K562 (cell line): ENCODE results near the gene SLC22A6. TPM values are rescaled to one million over a fixed set of nuclear protein-coding genes. Genes with fewer than 3 reads are reported as not detected.
A peak's percentile ranks its signal among the peaks of the same experiment; 100 is the strongest.
"Not testable (repeated sequence)": the region's sequence is repeated elsewhere in the genome, so short reads cannot be mapped to it uniquely, and the experiment has no call there.

Experiments
- ATAC-seq: fragments of 200-7000 bp; cut with Tn5 transposase; 3 replicates; pipeline ENCODE4 v1.9.1; 2020; ENCODE audit warnings: moderate library complexity
- BruUV-seq: library from RNA; stranded (reverse); fragments of 400-500 nt; replicated peaks from 2 replicates; lab custom pipeline; 2021; lab: Mats Ljungman, UMichigan
- CTCF ChIA-PET: fragments of 300-600 bp; formaldehyde crosslinking; extraction: SDS; loops from one replicate; lab custom pipeline; 2021; ENCODE audit warnings: low intra/inter-chr PET ratio; lab: Yijun Ruan, JAX
- POLR2A ChIA-PET: fragments of 300-600, 350-650 bp; sonication (Branson Sonifier 250); formaldehyde crosslinking; extraction: SDS; loops from one replicate; lab custom pipeline; 2021; ENCODE audit warnings: antibody characterized with exemption, inconsistent platforms; lab: Yijun Ruan, JAX
- DNase-seq, 4 experiments: peaks; one replicate each; pipeline versions ENCODE4 v3.0.0 to v3.0.0-alpha.2; 2011 to 2018; ENCODE audit warnings: low spot score in 3 of 4, mixed read lengths in 3 of 4; ENCODE audit errors: extremely low read depth in 1 of 4
- FAIRE-seq: peaks from 2 replicates; lab custom pipeline; 2011; peaks lifted over from hg19 to GRCh38; lab: Jason Lieb, UNC
- H2AFZ ChIP-seq: 2 replicates; pipeline ENCODE4 v1.6.0; 2011; ENCODE audit warnings: low read depth, low read length, control low read depth, inconsistent platforms
- H3K27ac ChIP-seq: fragments of 200-600 bp; 3 replicates; pipeline ENCODE4 v1.8.0; 2011; ENCODE audit warnings: low read depth, mild to moderate bottlenecking, control low read depth, inconsistent platforms, low read length, moderate library complexity, mixed read lengths; ENCODE audit errors: extremely low read depth
- H3K27me3 ChIP-seq, 2 experiments: fragments of 300-600 bp in 1 of 2; 2 replicates in 1 of 2; 3 replicates in 1 of 2; pipeline versions ENCODE4 v1.6.0 to v1.8.0; 2011; ENCODE audit warnings: inconsistent platforms in 2 of 2, low read length in 2 of 2, mild to moderate bottlenecking in 1 of 2, mixed read lengths in 1 of 2, moderate library complexity in 1 of 2; ENCODE audit not compliant: control insufficient read depth in 2 of 2, insufficient read depth in 2 of 2
- H3K36me3 ChIP-seq: fragments of 300-600 bp; 3 replicates; pipeline ENCODE4 v1.8.0; 2011; ENCODE audit warnings: mild to moderate bottlenecking, low read length, inconsistent platforms; ENCODE audit not compliant: control insufficient read depth, insufficient read depth
- H3K4me1 ChIP-seq, 2 experiments: fragments of 200-600 bp in 1 of 2; replicated peaks in 1 of 2; 2 replicates in 1 of 2; 3 replicates in 1 of 2; pipeline versions ENCODE4 v1.5.1 to v1.8.0; 2011; ENCODE audit warnings: inconsistent platforms in 2 of 2, low read length in 2 of 2, mild to moderate bottlenecking in 1 of 2, mixed read lengths in 1 of 2, moderate library complexity in 1 of 2; ENCODE audit not compliant: control insufficient read depth in 2 of 2, insufficient read depth in 2 of 2
- H3K4me2 ChIP-seq: 2 replicates; pipeline ENCODE4 v1.6.1; 2011; ENCODE audit warnings: low read length, control low read depth, inconsistent platforms, mixed read lengths; ENCODE audit not compliant: insufficient read depth
- H3K4me3 ChIP-seq: fragments of 200-600 bp; sonication (generic), shearing (Covaris generic); 2 replicates; pipeline ENCODE4 v1.5.1; 2016; ENCODE audit warnings: control low read depth, inconsistent platforms
- H3K79me2 ChIP-seq: fragments of 200-600 bp; 3 replicates; pipeline ENCODE4 v1.8.0; 2011; ENCODE audit warnings: low read length, inconsistent platforms; ENCODE audit not compliant: control insufficient read depth, insufficient read depth
- H3K9ac ChIP-seq, 2 experiments: 2 replicates each; pipeline versions ENCODE4 v1.6.0 to v1.6.1; 2011; ENCODE audit warnings: low read depth in 2 of 2, low read length in 2 of 2, control low read depth in 1 of 2, inconsistent platforms in 1 of 2, mild to moderate bottlenecking in 1 of 2, mixed read lengths in 1 of 2; ENCODE audit not compliant: insufficient read depth in 1 of 2
- H3K9me1 ChIP-seq: one replicate; pipeline ENCODE4 v1.6.0; 2011; ENCODE audit warnings: inconsistent platforms, mild to moderate bottlenecking, low read length, moderate library complexity; ENCODE audit not compliant: control insufficient read depth, insufficient read depth
- H3K9me3 ChIP-seq: replicated peaks from 2 replicates; pipeline ENCODE4 v1.5.1; 2011; ENCODE audit warnings: low read depth, low read length, inconsistent platforms; ENCODE audit not compliant: control insufficient read depth, insufficient read depth
- H4K20me1 ChIP-seq: replicated peaks from 2 replicates; pipeline ENCODE4 v1.6.1; 2011; ENCODE audit warnings: low read length, inconsistent platforms, mixed read lengths; ENCODE audit not compliant: control insufficient read depth, insufficient read depth
- ZFP36 ChIP-seq: fragments of 150-350 bp; IDR thresholded peaks from 2 replicates; pipeline ENCODE4 v1.6.1; 2018; ENCODE audit warnings: low read length, low read depth; ENCODE audit not compliant: partially characterized antibody
- ZNF431 ChIP-seq: sonication (generic); formaldehyde crosslinking; IDR thresholded peaks from 2 replicates; pipeline ENCODE4 v1.8.0; 2022; ENCODE audit warnings: mild to moderate bottlenecking, missing genetic modification reagents
- ZNF507 ChIP-seq: conservative IDR thresholded peaks from 2 replicates; pipeline ENCODE4 v1.6.1; 2017; ENCODE audit warnings: missing genetic modification characterization, missing compliant biosample characterization
- WGBS: fragments of 100-300 bp; shearing (Covaris generic); methylation state at CpG from one replicate; pipeline ENCODE4 v1.1.6; 2016; ENCODE audit warnings: low coverage, mixed read lengths; ENCODE audit not compliant: insufficient coverage; ENCODE audit errors: missing lambda C conversion rate; 5-methylcytosine and 5-hydroxymethylcytosine counted together
- in situ Hi-C: fragments of 300-500 bp; cut with MboI; formaldehyde crosslinking; loops from 4 replicates; pipeline ENCODE4 v1.15.0; 2018; ENCODE audit warnings: inconsistent platforms, mixed read lengths
- intact Hi-C: fragments of 100-400 bp; cut with micrococcal nuclease; formaldehyde crosslinking; loops from 2 replicates; pipeline ENCODE4 v1.14.2; 2022
- polyA plus RNA-seq, 8 experiments: library from polyadenylated mRNA; depleted of rRNA in 4 of 8; stranded (reverse) in 5 of 8; unstranded in 3 of 8; fragments of >200 nt; fragmentation: Nextera tagmentation in 2 of 8; fragmentation: Illumina TruSeq in 1 of 8; extraction: Ambion mirVana in 2 of 8; extraction: Trizol in 1 of 8; gene quantifications; 2 replicates each; pipeline versions ENCODE4 v1.2.1 to v1.2.3, GENCODE V29; 2011 to 2014; ENCODE audit warnings: inconsistent platforms in 1 of 8, missing spikeins in 1 of 8
- total RNA-seq, 7 experiments: library from RNA; depleted of rRNA in 6 of 7; stranded (reverse); fragments of >200 nt in 6 of 7; fragmentation: Illumina TruSeq in 2 of 7; extraction: Trizol in 2 of 7; gene quantifications; 2 replicates each; pipeline versions ENCODE4 v1.2.1 to v1.2.3, GENCODE V29; 2011 to 2021; ENCODE audit warnings: low replicate concordance in 1 of 7

Gene SLC22A6
- total and polyA plus RNA-seq, 9 of the 15 experiments (the other 6 are each of a cell fraction or from before 2014, with no cell fraction given) = not detected

GRCh38 chr11:62945538-62945937 lies 39.2 kb downstream of the SLC22A6 start:
- H3K4me2 ChIP-seq, H2AFZ ChIP-seq, H3K4me3 ChIP-seq, H3K9me3 ChIP-seq, BruUV-seq, H3K27ac ChIP-seq: not testable (repeated sequence)
- TF ChIP-seq ZNF507 (tag) = peak; percentile 94
- TF ChIP-seq, all 486 proteins: peak for 1; not testable (repeated sequence) for 485
- CTCF ChIA-PET, FAIRE-seq, ATAC-seq, H3K36me3 ChIP-seq, DNase-seq, POLR2A ChIA-PET, H3K9me1 ChIP-seq, H3K9ac ChIP-seq, H3K79me2 ChIP-seq, in situ Hi-C loops, H3K4me1 ChIP-seq, H4K20me1 ChIP-seq, intact Hi-C loops: not testable (repeated sequence)
- WGBS = 15% methylated on average over 10 of the region's 10 CpGs
- peaks cover 13 to 19% of the 10 kb centered on the region in 2 experiments; a peak in 4 of 5 replicates for H3K27me3 ChIP-seq

DNA sequence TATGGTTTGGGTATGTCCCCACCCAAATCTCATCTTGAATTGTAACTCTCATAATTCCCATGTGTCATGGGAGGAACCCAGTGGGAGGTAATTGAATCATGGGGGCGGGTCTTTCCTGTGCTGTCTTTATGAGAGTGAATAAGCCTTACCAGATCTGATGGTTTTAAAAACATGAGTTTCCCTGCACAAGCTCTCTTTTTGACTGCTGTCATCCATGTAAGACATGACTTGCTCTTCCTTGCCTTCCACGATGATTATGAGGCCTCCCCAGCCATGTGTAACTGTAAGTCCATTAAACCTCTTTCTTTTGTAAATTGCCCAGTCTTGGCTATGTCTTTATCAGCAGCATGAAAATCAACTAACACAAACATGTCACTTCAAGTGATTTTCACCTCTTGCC lies 47.2 kb downstream of the SLC22A6 start:
- DNase-seq, H3K4me3 ChIP-seq, H2AFZ ChIP-seq, H3K79me2 ChIP-seq, H3K27ac ChIP-seq, in situ Hi-C loops, BruUV-seq, intact Hi-C loops, H3K9me3 ChIP-seq, H3K9ac ChIP-seq, H3K9me1 ChIP-seq, H3K4me1 ChIP-seq, H3K36me3 ChIP-seq, FAIRE-seq, CTCF ChIA-PET, ATAC-seq, H3K4me2 ChIP-seq, H4K20me1 ChIP-seq: not testable (repeated sequence)
- POLR2A ChIA-PET = interaction anchor here (1.0 to 1.2 kb wide), 2 partner anchors 11 to 33 kb away, joined by 3 to 5 read pairs; no protein-coding TSS in a partner anchor
- TF ChIP-seq ZFP36 (peak; percentile 7), ZNF431 (peak; percentile 90)
- H3K27me3 ChIP-seq = peaks cover 0 to 35% of the 10 kb centered on the region in 2 experiments; a peak in 3 of 5 replicates
- 0% methylated on average over 2 of the region's 2 CpGs for WGBS
